GM19351 (cell line): ENCODE data around the gene OTUB1.
A peak's percentile ranks its signal among the peaks of the same experiment; 100 is the strongest.

Experiments
- ATAC-seq: cut with Tn5 transposase; IDR thresholded peaks from one replicate; pipeline ENCODE4 v1.9.1; 2021; ENCODE audit warnings: mild to moderate bottlenecking, moderate library complexity; ENCODE audit not compliant: unreplicated experiment

Gene OTUB1

GRCh38 chr11:63974259-63975143, 11.7 kb upstream of the OTUB1 start, which contains the start of gene COX8A:
Gene COX8A (plus strand): TSS chr11:63974620. CDS start chr11:63974681, 61 bp downstream.
- ATAC-seq = peak; percentile 99

DNA sequence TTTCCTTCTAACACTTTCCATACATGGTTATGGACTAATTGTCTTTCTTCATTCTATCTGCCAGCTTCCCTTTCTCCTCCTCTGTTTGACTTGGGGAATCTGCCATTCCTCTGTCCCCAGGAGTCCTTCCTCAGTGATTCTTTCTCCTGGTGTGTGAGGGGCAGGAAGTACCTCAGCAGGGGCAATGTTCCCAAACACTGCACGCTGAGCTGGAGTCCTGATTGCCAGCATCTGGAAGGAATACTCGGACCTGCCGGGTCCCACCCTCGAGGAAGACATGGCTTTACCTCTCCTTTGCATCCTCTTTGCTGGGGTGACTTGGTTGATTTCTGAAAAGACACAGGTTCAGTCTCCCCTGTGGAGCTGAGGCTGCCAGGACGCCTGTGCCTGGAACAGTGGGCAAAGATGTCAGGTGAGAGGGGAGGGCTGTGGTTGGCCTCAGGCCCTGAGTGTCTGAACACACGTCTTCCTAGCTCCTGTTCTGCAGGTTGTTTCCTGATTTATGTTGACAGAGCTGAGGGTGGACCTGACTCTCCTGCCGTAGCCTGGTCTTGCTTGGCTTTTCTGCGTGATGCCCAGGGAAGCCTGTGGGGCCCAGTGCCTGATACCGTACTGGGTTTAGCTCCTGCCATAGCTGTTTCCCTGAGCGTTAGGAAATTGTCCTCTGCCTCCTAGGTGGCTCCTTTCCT, 7.5 kb upstream of the OTUB1 start:
- no peak for ATAC-seq

- ATAC-seq = no peak
Observed at GRCh38 chr11:63979426-63979825, 6.8 kb upstream of the OTUB1 start.

- peak; percentile 62 for ATAC-seq
Observed at GRCh38 chr11:63985812-63986155, 454 bp upstream of the OTUB1 start.

DNA sequence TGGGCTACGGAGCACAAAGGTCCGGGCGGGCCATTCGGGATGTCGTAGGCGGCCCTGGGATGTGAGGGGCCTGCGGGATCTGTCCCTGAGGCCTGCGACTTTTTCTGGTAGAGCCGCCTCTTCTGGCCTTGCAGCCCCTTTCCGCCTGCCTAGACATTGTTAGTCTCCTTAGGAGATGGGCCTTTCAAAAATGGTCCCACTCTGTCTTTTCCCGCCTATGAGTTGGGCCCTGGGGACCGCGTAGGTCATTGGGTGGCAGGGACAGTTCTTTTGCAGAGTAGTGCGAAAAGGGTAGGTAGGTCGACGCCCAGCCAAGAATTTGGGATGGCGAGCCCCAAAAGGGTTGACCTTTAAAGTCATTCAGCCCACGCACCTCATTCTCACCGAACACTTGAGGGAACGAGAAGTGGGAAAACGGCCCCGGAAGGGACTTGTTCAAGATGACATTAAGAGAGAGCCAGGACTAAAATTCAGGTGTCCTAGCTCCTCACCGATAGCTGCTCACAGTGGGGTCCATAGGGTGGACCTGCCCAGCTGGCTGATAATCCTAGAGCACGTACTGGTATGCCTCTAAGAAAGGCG, 785 bp downstream of the OTUB1 start:
- no peak for ATAC-seq

- no peak for ATAC-seq
Observed at GRCh38 chr11:63991558-63991957, 5.3 kb downstream of the OTUB1 start.

DNA sequence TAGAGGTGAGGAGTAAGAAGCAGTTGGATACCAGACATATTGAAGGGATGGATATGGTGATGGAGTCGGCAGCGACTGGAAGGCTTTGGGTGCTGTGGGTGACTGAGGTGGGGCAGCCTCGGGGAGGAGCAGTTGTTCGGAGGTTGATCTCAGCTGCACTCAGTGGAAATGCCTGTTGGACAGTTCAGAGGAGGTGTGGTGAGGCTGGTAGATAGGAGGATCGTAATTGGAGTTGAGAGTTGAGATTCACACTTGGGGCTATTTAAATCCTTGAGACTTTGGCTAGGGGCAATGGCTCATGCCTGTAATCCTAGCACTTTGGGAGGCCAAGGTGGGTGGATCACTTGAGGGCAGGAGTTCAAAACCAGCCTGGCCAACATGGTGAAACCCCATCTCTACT, 6.9 kb downstream of the OTUB1 start:
- no peak for ATAC-seq

GRCh38 chr11:63993993-63994392, 7.8 kb downstream of the OTUB1 start:
- no peak for ATAC-seq

DNA sequence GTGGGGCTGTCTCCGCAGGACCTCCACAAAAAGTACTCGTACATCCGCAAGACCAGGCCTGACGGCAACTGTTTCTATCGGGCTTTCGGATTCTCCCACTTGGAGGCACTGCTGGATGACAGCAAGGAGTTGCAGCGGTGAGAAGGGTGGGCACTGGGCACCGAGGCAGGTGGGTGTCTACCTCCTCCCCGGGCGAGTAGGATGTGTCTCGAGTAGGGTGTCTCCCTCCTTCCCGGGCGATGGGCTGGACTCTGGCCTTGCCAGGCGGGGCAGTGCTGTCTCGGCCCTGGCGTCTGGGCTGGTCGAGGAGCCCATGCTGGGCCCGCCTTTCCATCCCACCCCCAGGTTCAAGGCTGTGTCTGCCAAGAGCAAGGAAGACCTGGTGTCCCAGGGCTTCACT, 10.3 kb downstream of the OTUB1 start:
- no peak for ATAC-seq

GRCh38 chr11:63997104-63997700, 11.0 kb downstream of the OTUB1 start:
- ATAC-seq = no peak

DNA sequence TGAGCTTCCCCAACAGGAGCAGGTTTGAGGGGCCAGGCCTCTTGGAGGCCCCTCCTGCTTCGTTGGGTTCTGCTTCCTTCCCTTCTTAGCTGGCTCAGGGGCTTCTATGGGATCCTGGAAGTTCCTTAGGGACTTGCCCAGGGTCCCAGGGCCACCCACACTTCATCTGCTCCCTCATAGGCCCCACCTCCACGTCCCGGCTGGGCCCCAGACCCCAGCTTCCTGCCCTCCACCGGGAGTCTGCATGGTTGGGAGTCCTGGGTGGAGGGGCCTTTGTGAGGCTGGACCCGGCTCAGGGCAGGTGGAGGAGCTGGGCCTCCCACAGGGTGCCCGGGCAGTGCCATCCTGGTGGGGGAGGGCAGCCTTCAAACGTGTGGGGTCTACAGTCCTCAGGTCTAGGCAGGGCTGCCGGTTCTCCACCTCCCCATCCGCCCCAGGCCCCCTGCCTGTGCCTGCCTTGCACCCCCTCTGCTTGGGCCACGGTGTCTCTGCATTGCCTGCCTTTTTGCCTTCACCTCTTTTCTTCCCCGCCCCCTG, 11.6 kb downstream of the OTUB1 start:
- no peak for ATAC-seq

DNA sequence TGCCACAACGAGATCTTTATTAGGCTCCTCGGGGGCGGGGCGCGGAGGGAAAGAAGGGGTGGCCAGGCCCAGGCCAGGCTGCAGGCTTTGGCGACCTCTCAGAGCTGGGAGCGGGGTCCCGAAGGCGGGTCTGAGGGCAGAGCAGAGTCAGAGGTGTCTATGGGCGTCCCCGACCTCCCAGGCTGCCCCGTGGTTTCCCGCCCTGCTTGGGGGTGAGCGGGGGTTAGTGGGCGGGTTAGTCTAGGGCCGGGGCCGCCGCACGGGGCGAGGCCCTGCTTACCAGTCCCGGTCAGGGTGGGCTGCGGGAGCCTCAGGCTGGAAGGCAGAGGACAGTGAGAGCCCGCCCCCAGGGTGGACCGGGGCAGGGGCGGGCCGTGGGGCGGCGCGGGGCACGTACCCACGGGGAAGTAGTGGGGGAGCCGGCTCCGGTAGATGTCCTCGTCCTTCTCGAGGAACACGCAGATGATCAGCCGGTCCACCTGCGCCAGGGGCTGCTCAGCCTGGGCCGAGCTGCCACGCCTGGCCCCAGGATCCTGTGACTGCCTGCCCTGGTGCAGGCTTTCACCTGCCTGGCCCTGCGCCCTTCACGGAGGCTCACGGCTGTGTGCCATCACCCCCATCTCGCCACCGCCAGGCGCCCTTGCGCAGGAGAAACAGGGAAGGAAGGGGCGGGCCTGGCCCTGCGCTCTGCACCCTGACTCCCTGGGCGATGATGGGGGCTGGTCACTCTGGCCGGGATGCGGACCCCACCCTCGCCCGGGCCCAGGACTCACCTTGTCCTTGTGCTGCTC, 12.5 kb downstream of the OTUB1 start:
- no peak for ATAC-seq

DNA sequence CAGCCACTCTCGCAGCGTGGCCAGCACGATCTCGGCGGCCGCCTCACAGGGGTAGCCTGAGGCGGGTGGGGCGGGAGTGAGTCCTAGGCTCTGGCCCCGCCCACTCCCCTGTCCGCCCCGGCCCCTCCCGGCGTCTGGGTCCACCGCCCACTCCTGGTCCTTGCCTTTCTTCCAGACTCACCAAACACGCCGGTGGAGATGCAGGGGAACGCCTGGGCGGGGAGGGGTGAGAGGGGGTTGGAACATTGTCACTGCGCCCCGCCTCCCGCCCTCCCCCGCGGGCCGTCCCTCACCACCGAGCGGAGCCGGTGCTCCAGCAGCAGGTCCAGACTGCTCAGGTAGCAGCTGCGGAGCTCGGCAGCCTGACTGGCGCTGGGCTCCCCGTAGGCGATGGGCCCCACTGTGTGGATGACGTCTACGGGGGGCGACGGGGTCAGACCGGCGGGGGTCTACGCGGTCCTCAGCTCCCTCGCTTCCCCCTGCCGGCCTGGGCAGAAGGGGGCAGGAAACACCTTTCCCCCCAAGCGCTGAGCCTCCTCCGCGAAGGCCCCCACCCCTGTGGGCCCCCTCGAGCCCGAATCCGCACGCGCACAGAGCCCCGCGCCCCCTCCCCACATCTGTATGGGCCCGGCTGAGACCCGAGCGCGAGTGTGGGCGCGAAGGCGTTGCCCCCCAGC, 13.2 kb downstream of the OTUB1 start:
- ATAC-seq = no peak

DNA sequence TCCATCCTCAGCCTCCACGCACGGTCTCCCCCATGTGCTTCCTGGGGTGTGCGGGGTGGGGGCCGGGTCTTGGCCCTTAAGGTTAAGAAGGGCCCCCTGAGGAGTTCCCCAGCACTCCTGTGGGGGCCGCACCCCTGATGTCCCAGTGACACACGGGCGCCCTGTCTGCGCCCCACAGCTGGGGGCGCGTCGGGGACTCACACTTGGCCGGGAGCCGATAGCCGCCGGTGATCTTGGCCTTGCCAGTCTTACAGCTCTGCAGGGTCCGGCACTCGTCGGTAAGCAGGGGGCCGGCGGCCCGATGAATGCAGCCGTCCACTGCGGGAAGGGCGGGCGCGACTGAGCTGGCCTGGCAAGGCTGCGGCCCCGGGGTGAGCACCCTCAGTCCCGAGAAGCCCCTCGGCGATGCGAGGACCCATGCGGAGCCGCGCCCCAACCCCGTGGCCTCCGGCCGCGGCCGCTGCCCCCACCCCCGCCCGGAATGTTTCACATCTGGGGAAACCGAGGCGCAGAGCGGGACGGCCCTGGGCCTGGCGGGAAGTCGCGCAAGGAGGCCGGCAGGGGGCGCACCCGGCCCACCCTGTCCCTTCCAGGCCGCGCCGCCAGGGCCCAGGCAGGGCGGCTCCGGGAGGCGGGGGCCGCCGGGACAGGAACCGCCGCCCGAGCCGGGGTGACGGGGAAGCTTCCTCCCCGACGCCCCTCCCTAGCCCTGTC, 13.9 kb downstream of the OTUB1 start:
- no peak for ATAC-seq

GRCh38 chr11:64000740-64001483, 14.7 kb downstream of the OTUB1 start:
- no peak for ATAC-seq

DNA sequence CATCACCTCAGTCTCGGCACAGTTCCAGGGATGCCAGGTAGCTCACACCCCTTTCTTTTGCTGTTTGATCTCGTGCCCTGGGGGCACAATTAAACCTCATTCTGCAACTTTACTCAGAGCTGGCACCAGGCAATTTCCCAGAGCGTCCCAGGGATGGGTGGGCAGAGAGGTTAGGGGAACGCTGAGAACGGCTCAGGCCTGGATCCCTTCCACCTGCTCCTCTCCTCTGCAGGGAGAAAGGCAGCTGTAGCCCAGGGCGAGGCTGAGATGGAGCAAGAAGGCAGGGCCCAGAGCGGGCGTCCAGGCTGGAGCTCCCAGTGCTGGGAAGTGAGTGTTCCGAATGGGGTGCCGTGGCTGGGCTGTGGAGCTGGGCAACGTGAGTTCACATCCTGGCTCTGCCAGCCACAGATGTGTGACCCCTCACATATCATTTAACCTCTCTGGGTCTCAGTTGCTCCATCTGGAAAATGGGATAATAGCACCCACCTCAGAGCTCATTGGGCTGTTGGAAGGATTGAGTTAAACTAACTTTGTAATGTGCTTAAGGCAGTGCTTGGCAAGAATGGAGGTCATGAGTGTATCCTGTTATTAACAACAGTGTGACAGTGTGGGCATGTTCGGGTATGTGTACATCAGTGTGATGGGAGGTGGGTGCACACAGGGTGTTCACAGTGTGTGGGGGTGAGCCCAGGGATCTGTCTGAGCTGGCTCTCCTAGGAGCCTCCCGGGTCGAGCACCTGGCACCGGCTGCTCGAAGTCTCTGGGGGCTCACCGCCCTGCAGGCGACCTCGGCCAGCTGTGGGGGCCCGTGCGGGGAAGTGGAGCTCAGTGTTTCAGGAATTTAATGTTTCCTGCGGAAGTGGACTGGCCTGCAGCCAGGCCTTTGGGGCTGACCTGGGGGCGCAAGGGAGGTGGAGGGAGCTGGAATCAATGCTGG, 15.5 kb downstream of the OTUB1 start:
- no peak for ATAC-seq

- ATAC-seq = no peak
Observed at GRCh38 chr11:64003807-64004589, 17.8 kb downstream of the OTUB1 start.
